HEK293T (cell line): Measurements from ENCODE around the gene TTC36.

Source experiments
- CTCF ChIA-PET: fragments of 350-600 bp; formaldehyde crosslinking; extraction: SDS; loops from one replicate; lab custom pipeline; 2021; ENCODE audit warnings: antibody characterized with exemption, inconsistent platforms; lab: Yijun Ruan, JAX
- POLR2A ChIA-PET: fragments of 350-600 bp; formaldehyde crosslinking; extraction: SDS; loops from one replicate; lab custom pipeline; 2020; ENCODE audit warnings: antibody characterized with exemption, inconsistent platforms; lab: Yijun Ruan, JAX
- DNase-seq: peaks from one replicate; pipeline ENCODE4 v3.0.0; 2012; ENCODE audit warnings: mixed read lengths; ENCODE audit errors: extremely low spot score
- ARNT ChIP-seq: fragments of 450-650 bp; IDR thresholded peaks from 2 replicates; pipeline ENCODE4 v1.6.1; 2017; ENCODE audit warnings: mild to moderate bottlenecking
- BHLHE40 ChIP-seq: fragments of 450-650 bp; IDR thresholded peaks from 2 replicates; pipeline ENCODE4 v1.6.1; 2016; ENCODE audit warnings: mild to moderate bottlenecking, moderate library complexity, borderline replicate concordance
- CTBP1 ChIP-seq: fragments of 450-650 bp; IDR thresholded peaks from 2 replicates; pipeline ENCODE4 v1.6.1; 2016; ENCODE audit warnings: borderline replicate concordance
- ELF4 ChIP-seq: fragments of 450-650 bp; IDR thresholded peaks from 2 replicates; pipeline ENCODE4 v1.6.1; 2017; ENCODE audit warnings: antibody characterized with exemption
- FOXA1 ChIP-seq: fragments of 450-650 bp; IDR thresholded peaks from 2 replicates; pipeline ENCODE4 v1.6.1; 2016; ENCODE audit warnings: mild to moderate bottlenecking
- FOXK2 ChIP-seq: fragments of 450-650 bp; IDR thresholded peaks from 2 replicates; pipeline ENCODE4 v1.6.1; 2016; ENCODE audit warnings: mild to moderate bottlenecking
- FOXM1 ChIP-seq: fragments of 450-650 bp; IDR thresholded peaks from 2 replicates; pipeline ENCODE4 v1.6.1; 2017; ENCODE audit warnings: mild to moderate bottlenecking, borderline replicate concordance
- HDGF ChIP-seq: fragments of 450-650 bp; IDR thresholded peaks from 2 replicates; pipeline ENCODE4 v1.6.1; 2017; ENCODE audit warnings: antibody characterized with exemption, borderline replicate concordance
- L3MBTL2 ChIP-seq: fragments of 450-650 bp; conservative IDR thresholded peaks from 2 replicates; pipeline ENCODE4 v1.6.1; 2016; ENCODE audit warnings: mild to moderate bottlenecking
- LEF1 ChIP-seq: fragments of 450-650 bp; IDR thresholded peaks from 2 replicates; pipeline ENCODE4 v1.6.1; 2017; ENCODE audit warnings: mild to moderate bottlenecking, borderline replicate concordance
- NFRKB ChIP-seq: fragments of 450-650 bp; IDR thresholded peaks from 2 replicates; pipeline ENCODE4 v1.6.1; 2016; ENCODE audit warnings: mild to moderate bottlenecking, moderate library complexity
- PKNOX1 ChIP-seq: fragments of 450-650 bp; IDR thresholded peaks from 2 replicates; pipeline ENCODE4 v1.6.1; 2016
- SP1 ChIP-seq: fragments of 450-650 bp; IDR thresholded peaks from 2 replicates; pipeline ENCODE4 v1.6.1; 2017
- SUZ12 ChIP-seq: fragments of 450-650 bp; IDR thresholded peaks from 2 replicates; pipeline ENCODE4 v1.6.1; 2016; ENCODE audit warnings: mild to moderate bottlenecking
- TARDBP ChIP-seq: fragments of 450-650 bp; IDR thresholded peaks from 2 replicates; pipeline ENCODE4 v1.6.1; 2016
- ZNF384 ChIP-seq: fragments of 450-650 bp; IDR thresholded peaks from 2 replicates; pipeline ENCODE4 v1.6.1; 2016

Gene TTC36

GRCh38 chr11:118530180-118530682, 3.0 kb downstream of the TTC36 start:
- CTCF ChIA-PET, result interaction anchor here (0.5 kb wide), 1 partner anchor 12 kb away, joined by 3 read pairs; no protein-coding TSS in a partner anchor
- no peak for DNase-seq
- TF ChIP-seq NFRKB (no peak), L3MBTL2 (0 out of 2 replicates have a peak, but pooled peaks have one; percentile 5), SP1 (no peak)
- POLR2A ChIA-PET, result interaction anchor here (1.0 to 1.1 kb wide), 2 partner anchors 21 to 38 kb away, joined by 3 read pairs; no protein-coding TSS in a partner anchor

GRCh38 chr11:118530683-118531596, 3.7 kb downstream of the TTC36 start, which contains the start of gene TMEM25:
Gene TMEM25 (plus strand): TSS chr11:118531192. CDS start chr11:118531802, 610 bp downstream.
- CTCF ChIA-PET, result interaction anchor here (0.5 kb wide), 1 partner anchor 13 kb away, joined by 3 read pairs; no protein-coding TSS in a partner anchor
- DNase-seq, result peak; percentile 84
- POLR2A ChIA-PET, result interaction anchor here (1.0 to 1.1 kb wide), 2 partner anchors 20 to 39 kb away, joined by 3 read pairs; no protein-coding TSS in a partner anchor
- TF ChIP-seq NFRKB, result no peak
- TF ChIP-seq FOXK2, result no peak
- no peak for TF ChIP-seq BHLHE40
- no peak for TF ChIP-seq LEF1
- no peak; the same call in 1 of the 2 replicates for TF ChIP-seq L3MBTL2
- no peak for TF ChIP-seq ARNT
- TF ChIP-seq FOXM1, result no peak
- TF ChIP-seq TARDBP, result no peak
- no peak for TF ChIP-seq HDGF
- TF ChIP-seq ZNF384, result no peak
- no peak for TF ChIP-seq SP1
- TF ChIP-seq CTBP1, result no peak

- ChIA-PET CTCF (no interaction called here), POLR2A (no interaction called here)
- DNase-seq, result peak; percentile 49
- TF ChIP-seq ARNT (no peak), HDGF (0 out of 2 replicates have a peak, but pooled peaks have one; percentile 25)
Observed at GRCh38 chr11:118531597-118532084, 4.4 kb downstream of the TTC36 start.

- no peak for DNase-seq
- ChIA-PET CTCF (no interaction called here), POLR2A (no interaction called here)
- TF ChIP-seq TARDBP, result no peak
- TF ChIP-seq PKNOX1, result no peak
- TF ChIP-seq CTBP1, result no peak
- no peak for TF ChIP-seq ZNF384
- TF ChIP-seq FOXK2, result no peak
- TF ChIP-seq SUZ12, result no peak
- no peak for TF ChIP-seq FOXA1
- no peak for TF ChIP-seq LEF1
- TF ChIP-seq BHLHE40, result no peak
- no peak for TF ChIP-seq SP1
- TF ChIP-seq FOXM1, result no peak
- no peak for TF ChIP-seq L3MBTL2
- TF ChIP-seq ARNT, result no peak
- no peak for TF ChIP-seq HDGF
Observed at GRCh38 chr11:118532091-118532490, 4.8 kb downstream of the TTC36 start.

GRCh38 chr11:118532852-118533768, 5.8 kb downstream of the TTC36 start:
- no peak for DNase-seq
- POLR2A ChIA-PET, result no interaction called here
- CTCF ChIA-PET, result no interaction called here
- TF ChIP-seq CTBP1 (no peak), SP1 (no peak), FOXM1 (no peak), HDGF (no peak), FOXK2 (no peak), ELF4 (no peak), L3MBTL2 (no peak), LEF1 (no peak), BHLHE40 (no peak), ARNT (no peak), NFRKB (no peak), PKNOX1 (no peak), TARDBP (no peak), ZNF384 (no peak), SUZ12 (no peak), FOXA1 (no peak)
